HEK293T (cell line): Measurements from ENCODE around the gene IL17D.

Experiments used
- CTCF ChIA-PET: fragments of 350-600 bp; formaldehyde crosslinking; extraction: SDS; loops from one replicate; lab custom pipeline; 2021; ENCODE audit warnings: antibody characterized with exemption, inconsistent platforms; lab: Yijun Ruan, JAX
- POLR2A ChIA-PET: fragments of 350-600 bp; formaldehyde crosslinking; extraction: SDS; loops from one replicate; lab custom pipeline; 2020; ENCODE audit warnings: antibody characterized with exemption, inconsistent platforms; lab: Yijun Ruan, JAX
- DNase-seq: peaks from one replicate; pipeline ENCODE4 v3.0.0; 2012; ENCODE audit warnings: mixed read lengths; ENCODE audit errors: extremely low spot score
- ARNT ChIP-seq: fragments of 450-650 bp; IDR thresholded peaks from 2 replicates; pipeline ENCODE4 v1.6.1; 2017; ENCODE audit warnings: mild to moderate bottlenecking
- BHLHE40 ChIP-seq: fragments of 450-650 bp; IDR thresholded peaks from 2 replicates; pipeline ENCODE4 v1.6.1; 2016; ENCODE audit warnings: mild to moderate bottlenecking, moderate library complexity, borderline replicate concordance
- CTBP1 ChIP-seq: fragments of 450-650 bp; IDR thresholded peaks from 2 replicates; pipeline ENCODE4 v1.6.1; 2016; ENCODE audit warnings: borderline replicate concordance
- ELF4 ChIP-seq: fragments of 450-650 bp; IDR thresholded peaks from 2 replicates; pipeline ENCODE4 v1.6.1; 2017; ENCODE audit warnings: antibody characterized with exemption
- FOXA1 ChIP-seq: fragments of 450-650 bp; IDR thresholded peaks from 2 replicates; pipeline ENCODE4 v1.6.1; 2016; ENCODE audit warnings: mild to moderate bottlenecking
- FOXK2 ChIP-seq: fragments of 450-650 bp; IDR thresholded peaks from 2 replicates; pipeline ENCODE4 v1.6.1; 2016; ENCODE audit warnings: mild to moderate bottlenecking
- FOXM1 ChIP-seq: fragments of 450-650 bp; IDR thresholded peaks from 2 replicates; pipeline ENCODE4 v1.6.1; 2017; ENCODE audit warnings: mild to moderate bottlenecking, borderline replicate concordance
- HDGF ChIP-seq: fragments of 450-650 bp; IDR thresholded peaks from 2 replicates; pipeline ENCODE4 v1.6.1; 2017; ENCODE audit warnings: antibody characterized with exemption, borderline replicate concordance
- L3MBTL2 ChIP-seq: fragments of 450-650 bp; conservative IDR thresholded peaks from 2 replicates; pipeline ENCODE4 v1.6.1; 2016; ENCODE audit warnings: mild to moderate bottlenecking
- LEF1 ChIP-seq: fragments of 450-650 bp; IDR thresholded peaks from 2 replicates; pipeline ENCODE4 v1.6.1; 2017; ENCODE audit warnings: mild to moderate bottlenecking, borderline replicate concordance
- NFRKB ChIP-seq: fragments of 450-650 bp; IDR thresholded peaks from 2 replicates; pipeline ENCODE4 v1.6.1; 2016; ENCODE audit warnings: mild to moderate bottlenecking, moderate library complexity
- PKNOX1 ChIP-seq: fragments of 450-650 bp; IDR thresholded peaks from 2 replicates; pipeline ENCODE4 v1.6.1; 2016
- SP1 ChIP-seq: fragments of 450-650 bp; IDR thresholded peaks from 2 replicates; pipeline ENCODE4 v1.6.1; 2017
- SUZ12 ChIP-seq: fragments of 450-650 bp; IDR thresholded peaks from 2 replicates; pipeline ENCODE4 v1.6.1; 2016; ENCODE audit warnings: mild to moderate bottlenecking
- TARDBP ChIP-seq: fragments of 450-650 bp; IDR thresholded peaks from 2 replicates; pipeline ENCODE4 v1.6.1; 2016
- ZNF384 ChIP-seq: fragments of 450-650 bp; IDR thresholded peaks from 2 replicates; pipeline ENCODE4 v1.6.1; 2016

IL17D gene

GRCh38 chr13:20684041-20684440 lies 19.5 kb upstream of the IL17D start:
- POLR2A ChIA-PET, result no interaction called here
- no peak for DNase-seq
- CTCF ChIA-PET, result no interaction called here
- no peak for TF ChIP-seq FOXM1
- no peak for TF ChIP-seq NFRKB
- no peak for TF ChIP-seq PKNOX1
- no peak for TF ChIP-seq FOXK2

- no peak for DNase-seq
- CTCF ChIA-PET, result no interaction called here
- POLR2A ChIA-PET, result no interaction called here
- no peak for TF ChIP-seq FOXA1
Observed at GRCh38 chr13:20684546-20684945, 19.0 kb upstream of the IL17D start.

GRCh38 chr13:20685092-20685491 lies 18.4 kb upstream of the IL17D start:
- TF ChIP-seq L3MBTL2 (no peak), HDGF (no peak), LEF1 (no peak), PKNOX1 (no peak), SUZ12 (no peak), CTBP1 (no peak), NFRKB (no peak), FOXM1 (no peak), ZNF384 (no peak), TARDBP (no peak), FOXK2 (no peak)
- DNase-seq, result no peak
- ChIA-PET CTCF (no interaction called here), POLR2A (no interaction called here)

GRCh38 chr13:20686167-20686566 lies 17.3 kb upstream of the IL17D start:
- no peak for TF ChIP-seq ARNT
- no peak for TF ChIP-seq LEF1
- no peak for TF ChIP-seq TARDBP
- no peak for TF ChIP-seq CTBP1
- TF ChIP-seq FOXA1, result no peak
- TF ChIP-seq FOXK2, result no peak
- no peak for TF ChIP-seq SUZ12
- TF ChIP-seq BHLHE40, result no peak
- TF ChIP-seq FOXM1, result no peak
- TF ChIP-seq ELF4, result no peak
- no peak for TF ChIP-seq ZNF384
- TF ChIP-seq NFRKB, result no peak
- TF ChIP-seq L3MBTL2, result no peak
- no peak for TF ChIP-seq HDGF
- no peak for TF ChIP-seq SP1
- TF ChIP-seq PKNOX1, result no peak

GRCh38 chr13:20686863-20687579 lies 16.5 kb upstream of the IL17D start:
- TF ChIP-seq CTBP1, result no peak
- no peak for TF ChIP-seq FOXM1
- TF ChIP-seq SP1, result no peak
- TF ChIP-seq ELF4, result no peak
- no peak for TF ChIP-seq FOXA1
- TF ChIP-seq TARDBP, result no peak
- no peak for TF ChIP-seq PKNOX1
- no peak for TF ChIP-seq BHLHE40
- TF ChIP-seq SUZ12, result no peak
- TF ChIP-seq ARNT, result no peak
- TF ChIP-seq LEF1, result no peak
- no peak for TF ChIP-seq HDGF
- TF ChIP-seq ZNF384, result no peak
- TF ChIP-seq FOXK2, result no peak
- CTCF ChIA-PET, result no interaction called here
- POLR2A ChIA-PET, result no interaction called here
- DNase-seq, result no peak

More at GRCh38 chr13:20686167-20686566, 17.3 kb upstream of the IL17D start:
- CTCF ChIA-PET, result no interaction called here
- POLR2A ChIA-PET, result no interaction called here
- no peak for DNase-seq

GRCh38 chr13:20689291-20689690 lies 14.2 kb upstream of the IL17D start:
- CTCF ChIA-PET, result interaction anchor here (0.7 kb wide), 1 partner anchor 11 kb away, joined by 3 read pairs; no protein-coding TSS in a partner anchor

More at GRCh38 chr13:20689291-20689690, 14.2 kb upstream of the IL17D start:
- TF ChIP-seq BHLHE40, result no peak
- no peak for TF ChIP-seq ZNF384
- no peak for TF ChIP-seq CTBP1
- TF ChIP-seq ARNT, result no peak
- no peak for TF ChIP-seq LEF1
- no peak for TF ChIP-seq FOXA1
- no peak for TF ChIP-seq L3MBTL2
- no peak for TF ChIP-seq HDGF
- TF ChIP-seq SUZ12, result no peak
- no peak for TF ChIP-seq NFRKB
- no peak for TF ChIP-seq TARDBP
- TF ChIP-seq FOXK2, result no peak
- no peak for TF ChIP-seq SP1
- no peak for TF ChIP-seq ELF4
- TF ChIP-seq PKNOX1, result no peak
- no peak for TF ChIP-seq FOXM1
- POLR2A ChIA-PET, result no interaction called here
- no peak for DNase-seq
